Right cardiac atrium (tissue), 5 donors: ENCODE data around the gene SPECC1. TPM values are rescaled to one million over a fixed set of nuclear protein-coding genes. Genes with fewer than 3 reads are reported as not detected.

Experiments used
- ATAC-seq, 2 donors: fragments of 200-7000 bp; cut with Tn5 transposase; one replicate each; pipeline versions ENCODE4 v1.8.0 to v1.9.1; 2020; ENCODE audit warnings: moderate library complexity in 2 of 2, mild to moderate bottlenecking in 1 of 2
- DNase-seq, 3 donors: peaks; one replicate each; pipeline ENCODE4 v3.0.0-alpha.2; 2020
- H3K27ac ChIP-seq: one replicate; pipeline ENCODE4 v1.5.1; 2013; ENCODE audit warnings: mild to moderate bottlenecking, low read length, control low read depth, moderate library complexity
- H3K27me3 ChIP-seq: one replicate; pipeline ENCODE4 v1.6.1; 2013; ENCODE audit not compliant: control insufficient read depth, insufficient read depth
- H3K4me1 ChIP-seq: one replicate; pipeline ENCODE4 v1.6.1; 2013; ENCODE audit warnings: low read length; ENCODE audit not compliant: control insufficient read depth, insufficient read depth
- H3K4me3 ChIP-seq: one replicate; pipeline ENCODE4 v1.5.1; 2013; ENCODE audit warnings: low read length, control low read depth
- H3K9me3 ChIP-seq: one replicate; pipeline ENCODE4 v1.6.1; 2013; ENCODE audit warnings: low read length; ENCODE audit not compliant: control insufficient read depth
- WGBS: extraction: QIAGEN DNeasy Blood & Tissue Kit; methylation state at CpG from one replicate; pipeline ENCODE4 v1.1.7; 2013; 5-methylcytosine and 5-hydroxymethylcytosine counted together
- intact Hi-C, 4 donors: fragments of 100-400 bp; cut with DNase I; formaldehyde crosslinking; loops; one replicate each; pipeline versions ENCODE4 v1.11.0 to v1.14.0; 2022 to 2023
- polyA plus RNA-seq: library from polyadenylated mRNA; stranded (reverse); fragments of 200-250 nt; gene quantifications from one replicate; pipeline ENCODE4 v1.2.3, GENCODE V29; 2013
- total RNA-seq, 4 donors: library from RNA; stranded (reverse); fragmentation: NEBNext Ultra II Directional; extraction: Animal tissue kit (Norgen Biotek cat#: 25700); gene quantifications; one replicate each; pipeline ENCODE4 v1.2.1, GENCODE V29; 2021
- donor health status: healthy with polysubstance abuse.
- donor health status: DM: no; HTN: yes; CAD: no.
- donor health status: DM: no; HTN: no; CAD: no.
- donor health status: DM: no; HTN: yes; CAD: no; lungs with severe emphysema.
- donor health status: DM: yes; HTN: yes; CAD: no.

The SPECC1 gene
- total and polyA plus RNA-seq, 5 donors: 3.1 to 9.7 (median 8.0) TPM

GRCh38 chr17:20120836-20121235 is 111.7 kb downstream of the SPECC1 start:
- ATAC-seq (no peak), DNase-seq (no peak)
- intact Hi-C loops: loop anchor here in 2 of 4 donors (5.0 to 10.0 kb wide), 2 partner anchors 104 to 196 kb away; no protein-coding TSS in a partner anchor
- H3K4me1 ChIP-seq: no peaks in the 10 kb centered on the region
- H3K4me3 ChIP-seq: no peak overlapping the region
- H3K9me3 ChIP-seq: no peaks in the 10 kb centered on the region
- H3K27ac ChIP-seq: no peak overlapping the region
- H3K27me3 ChIP-seq: no peaks in the 10 kb centered on the region
- WGBS: 45% methylated on average over 3 of the region's 3 CpGs

GRCh38 chr17:20121359-20122253 is 112.4 kb downstream of the SPECC1 start:
- Histone ChIP-seq H3K27ac (no peak overlapping the region), H3K4me3 (no peak overlapping the region), H3K9me3 (no peaks in the 10 kb centered on the region), H3K4me1 (no peaks in the 10 kb centered on the region), H3K27me3 (no peaks in the 10 kb centered on the region)
- peak; percentile 59 to 84 (median 72) for DNase-seq
- 50% methylated on average over 11 of the region's 11 CpGs for WGBS
- ATAC-seq: peak; percentile 78 to 82
- intact Hi-C loops: loop anchor here in 2 of 4 donors (2.0 to 10.0 kb wide), 3 partner anchors 103 to 199 kb away; no protein-coding TSS in a partner anchor

- Histone ChIP-seq H3K4me3 (no peak overlapping the region), H3K4me1 (no peaks in the 10 kb centered on the region), H3K27me3 (no peaks in the 10 kb centered on the region), H3K27ac (no peak overlapping the region), H3K9me3 (no peaks in the 10 kb centered on the region)
- 61% methylated on average over 8 of the region's 8 CpGs for WGBS
- DNase-seq (peak in 1 of 3 donors; percentile 49), ATAC-seq (peak; percentile 31 to 54)
- intact Hi-C loops: loop anchor here in 2 of 4 donors (2.0 to 10.0 kb wide), 3 partner anchors 102 to 198 kb away; no protein-coding TSS in a partner anchor
These were observed 113.2 kb downstream of the SPECC1 start for GRCh38 chr17:20122254-20122879.

- no peaks in the 10 kb centered on the region for H3K27me3 ChIP-seq
- intact Hi-C loops: loop anchor here in 2 of 4 donors (2.0 to 10.0 kb wide), 3 partner anchors 102 to 198 kb away; no protein-coding TSS in a partner anchor
- no peaks in the 10 kb centered on the region for H3K4me1 ChIP-seq
- DNase-seq (no peak), ATAC-seq (no peak)
- 65% methylated on average over 4 of the region's 4 CpGs for WGBS
- no peak overlapping the region for H3K27ac ChIP-seq
- no peaks in the 10 kb centered on the region for H3K9me3 ChIP-seq
- no peak overlapping the region for H3K4me3 ChIP-seq
These were observed 114.0 kb downstream of the SPECC1 start for GRCh38 chr17:20123209-20123608.

GRCh38 chr17:20125724-20126123 is 116.6 kb downstream of the SPECC1 start:
- 64% methylated on average over 6 of the region's 6 CpGs for WGBS
- no peaks in the 10 kb centered on the region for H3K27me3 ChIP-seq
- no peak overlapping the region for H3K4me3 ChIP-seq
- intact Hi-C loops: loop anchor here in 1 of 4 donors (10.0 kb wide), 1 partner anchor 99 kb away; no protein-coding TSS in a partner anchor
- H3K27ac ChIP-seq: no peak overlapping the region
- DNase-seq (no peak), ATAC-seq (no peak)
- no peaks in the 10 kb centered on the region for H3K4me1 ChIP-seq
- no peaks in the 10 kb centered on the region for H3K9me3 ChIP-seq

- no peak for DNase-seq
- Histone ChIP-seq H3K27ac (no peak overlapping the region), H3K27me3 (no peaks in the 10 kb centered on the region), H3K4me1 (no peaks in the 10 kb centered on the region), H3K9me3 (no peaks in the 10 kb centered on the region), H3K4me3 (no peak overlapping the region)
- 89% methylated on average over 6 of the region's 6 CpGs for WGBS
- no peak for ATAC-seq
- intact Hi-C loops: loop anchor here in 1 of 4 donors (10.0 kb wide), 1 partner anchor 97 kb away; no protein-coding TSS in a partner anchor
These were observed 118.3 kb downstream of the SPECC1 start for GRCh38 chr17:20127360-20128035.

- no peak for ATAC-seq
These were observed 119.0 kb downstream of the SPECC1 start for GRCh38 chr17:20128036-20128667.

GRCh38 chr17:20133517-20133916 is 124.4 kb downstream of the SPECC1 start:
- Histone ChIP-seq H3K27me3 (no peaks in the 10 kb centered on the region), H3K27ac (no peak overlapping the region), H3K4me3 (no peak overlapping the region), H3K4me1 (no peaks in the 10 kb centered on the region), H3K9me3 (no peaks in the 10 kb centered on the region)
- ATAC-seq (no peak), DNase-seq (no peak)
- intact Hi-C loops: no loop called here
- 75% methylated on average over 5 of the region's 5 CpGs for WGBS

More at GRCh38 chr17:20128036-20128667, 119.0 kb downstream of the SPECC1 start:
- no peak for DNase-seq
- no peak overlapping the region for H3K27ac ChIP-seq
- no peaks in the 10 kb centered on the region for H3K4me1 ChIP-seq
- intact Hi-C loops: loop anchor here in 1 of 4 donors (10.0 kb wide), 1 partner anchor 97 kb away; no protein-coding TSS in a partner anchor
- H3K4me3 ChIP-seq: no peak overlapping the region
- H3K27me3 ChIP-seq: no peaks in the 10 kb centered on the region
- 54% methylated on average over 4 of the region's 4 CpGs for WGBS
- H3K9me3 ChIP-seq: no peaks in the 10 kb centered on the region

GRCh38 chr17:20141198-20141972 is 132.2 kb downstream of the SPECC1 start:
- H3K4me3 ChIP-seq: no peak overlapping the region
- H3K27me3 ChIP-seq: no peaks in the 10 kb centered on the region
- DNase-seq (no peak), ATAC-seq (peak in 1 of 2 donors; percentile 45)
- WGBS: 52% methylated on average over 10 of the region's 10 CpGs
- H3K4me1 ChIP-seq: no peaks in the 10 kb centered on the region
- H3K9me3 ChIP-seq: no peaks in the 10 kb centered on the region
- intact Hi-C loops: no loop called here
- no peak overlapping the region for H3K27ac ChIP-seq

GRCh38 chr17:20142268-20142667 is 133.1 kb downstream of the SPECC1 start:
- WGBS: 84% methylated on average over 6 of the region's 6 CpGs
- ATAC-seq (no peak), DNase-seq (no peak)
- H3K9me3 ChIP-seq: no peaks in the 10 kb centered on the region
- no peak overlapping the region for H3K27ac ChIP-seq
- no peaks in the 10 kb centered on the region for H3K4me1 ChIP-seq
- no peak overlapping the region for H3K4me3 ChIP-seq
- H3K27me3 ChIP-seq: no peaks in the 10 kb centered on the region
- intact Hi-C loops: no loop called here
